HG03439 (cell line): Measurements from ENCODE around the gene ITGB4.

Source experiments
- ATAC-seq: cut with Tn5 transposase; IDR thresholded peaks from one replicate; pipeline ENCODE4 v1.9.1; 2021; ENCODE audit warnings: mild to moderate bottlenecking, moderate library complexity; ENCODE audit not compliant: unreplicated experiment

The ITGB4 gene

GRCh38 chr17:75731086-75731715, 9.9 kb downstream of the ITGB4 start:
- ATAC-seq, result no peak

- no peak for ATAC-seq
Measured at GRCh38 chr17:75731716-75732498, 10.6 kb downstream of the ITGB4 start.

- ATAC-seq, result no peak
Measured at GRCh38 chr17:75733471-75733870, 12.2 kb downstream of the ITGB4 start.

GRCh38 chr17:75734674-75735294, 13.5 kb downstream of the ITGB4 start:
- no peak for ATAC-seq

- no peak for ATAC-seq
Measured at GRCh38 chr17:75736173-75736835, 15.0 kb downstream of the ITGB4 start.

GRCh38 chr17:75737133-75737962, 16.1 kb downstream of the ITGB4 start:
- ATAC-seq, result no peak

- no peak for ATAC-seq
Measured at GRCh38 chr17:75738218-75738802, 17.1 kb downstream of the ITGB4 start.

- no peak for ATAC-seq
Measured at GRCh38 chr17:75739174-75739573, 17.9 kb downstream of the ITGB4 start.

- no peak for ATAC-seq
Measured at GRCh38 chr17:75739801-75740200, 18.5 kb downstream of the ITGB4 start.

GRCh38 chr17:75740215-75740614, 19.0 kb downstream of the ITGB4 start:
- no peak for ATAC-seq

- ATAC-seq, result no peak
Measured at GRCh38 chr17:75740631-75741077, 19.4 kb downstream of the ITGB4 start.

- ATAC-seq, result no peak
Measured at GRCh38 chr17:75742337-75742736, 21.1 kb downstream of the ITGB4 start.

- no peak for ATAC-seq
Measured at GRCh38 chr17:75743625-75744206, 22.5 kb downstream of the ITGB4 start.

- ATAC-seq, result no peak
Measured at GRCh38 chr17:75748706-75749105, 27.4 kb downstream of the ITGB4 start.

- ATAC-seq, result no peak
Measured at GRCh38 chr17:75749545-75750389, 28.5 kb downstream of the ITGB4 start.

GRCh38 chr17:75750661-75751423, 29.6 kb downstream of the ITGB4 start:
- ATAC-seq, result no peak

GRCh38 chr17:75751676-75752404, 30.6 kb downstream of the ITGB4 start:
- no peak for ATAC-seq

GRCh38 chr17:75752405-75752709, 31.1 kb downstream of the ITGB4 start:
- no peak for ATAC-seq
